22Rv1 (cell line): ENCODE results near the gene NCOA3.
"Not testable (repeated sequence)": the region's sequence is repeated elsewhere in the genome, so short reads cannot be mapped to it uniquely, and the experiment has no call there.

Experiments
- H3K27ac ChIP-seq: fragments of 450-650 bp; 2 replicates; pipeline ENCODE4 v1.5.1; 2017
- CTCF ChIP-seq: fragments of 450-650 bp; IDR thresholded peaks from 2 replicates; pipeline ENCODE4 v1.5.1; 2017; ENCODE audit warnings: mild to moderate bottlenecking
- ZFX ChIP-seq: fragments of 450-650 bp; IDR thresholded peaks from 2 replicates; pipeline ENCODE4 v1.6.1; 2017; ENCODE audit warnings: antibody characterized with exemption, borderline replicate concordance

The NCOA3 gene

GRCh38 chr20:47506850-47507249, 5.2 kb downstream of the NCOA3 start:
- TF ChIP-seq CTCF (no peak), ZFX (no peak)
- peak overlapping the region; percentile 40 for H3K27ac ChIP-seq

GRCh38 chr20:47507275-47507981, 5.7 kb downstream of the NCOA3 start:
- not testable (repeated sequence) for H3K27ac ChIP-seq

- TF ChIP-seq ZFX (no peak), CTCF (no peak)
- no peak overlapping the region for H3K27ac ChIP-seq
Observed at GRCh38 chr20:47508278-47508677, 6.6 kb downstream of the NCOA3 start.

- H3K27ac ChIP-seq, result no peak overlapping the region
- no peak for TF ChIP-seq CTCF
- TF ChIP-seq ZFX, result no peak
Observed at GRCh38 chr20:47509104-47509661, 7.5 kb downstream of the NCOA3 start.

GRCh38 chr20:47509685-47510084, 8.0 kb downstream of the NCOA3 start:
- TF ChIP-seq CTCF, result no peak
- TF ChIP-seq ZFX, result no peak
- no peak overlapping the region for H3K27ac ChIP-seq

GRCh38 chr20:47515843-47516242, 14.2 kb downstream of the NCOA3 start:
- H3K27ac ChIP-seq, result no peak overlapping the region
- TF ChIP-seq CTCF (no peak), ZFX (no peak)

GRCh38 chr20:47521059-47521808, 19.5 kb downstream of the NCOA3 start:
- H3K27ac ChIP-seq, result no peak overlapping the region

More at GRCh38 chr20:47521059-47521808, 19.5 kb downstream of the NCOA3 start:
- TF ChIP-seq ZFX, result no peak
- peak; percentile 38 for TF ChIP-seq CTCF
